B cell (primary cell): ENCODE data around the gene AP2B1.

Experiments used
- EZH2 ChIP-seq: IDR thresholded peaks from 2 replicates; pipeline ENCODE4 v1.6.1; 2012; ENCODE audit warnings: borderline replicate concordance, low read depth, mild to moderate bottlenecking, moderate library complexity, low read length; ENCODE audit not compliant: insufficient read depth, poor library complexity, severe bottlenecking
- TF ChIP-seq, protein P1 (sequence below): fragments of 200-600 bp; IDR thresholded peaks from one replicate; pipeline ENCODE4 v1.8.0; 2022; ENCODE audit warnings: antibody characterized with exemption, mild to moderate bottlenecking

DNA sequence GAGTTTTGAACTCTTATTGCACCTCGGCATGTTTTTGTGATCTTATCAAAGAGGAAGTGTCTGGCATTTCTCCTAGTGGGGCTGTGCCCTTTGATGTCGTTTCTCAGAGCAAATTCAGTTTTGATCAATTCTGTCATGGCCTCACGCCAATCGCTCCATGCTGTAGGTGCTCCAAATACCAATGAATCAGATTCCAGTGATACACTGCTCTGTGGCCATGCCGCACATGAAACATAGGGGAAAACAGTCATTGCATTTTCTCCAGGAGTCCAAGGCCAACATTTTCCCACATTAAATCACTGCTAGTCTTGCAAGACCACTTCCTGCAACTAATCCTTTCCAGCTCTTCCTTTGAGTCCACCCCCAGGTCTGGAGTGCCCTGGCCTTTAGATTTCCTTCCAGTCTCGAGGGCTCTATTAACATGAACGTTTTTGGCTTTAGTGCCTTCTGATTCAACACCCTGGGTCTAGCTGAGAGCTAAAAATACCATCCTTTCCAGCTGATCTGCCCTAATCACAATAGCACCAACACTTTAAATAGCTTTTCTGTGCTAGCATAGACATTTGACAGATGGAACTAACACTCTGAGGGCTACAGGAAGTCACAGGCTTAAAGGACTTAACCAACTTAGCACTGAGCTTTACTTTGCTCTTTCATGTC lies 126.1 kb downstream of the AP2B1 start:
- TF ChIP-seq, protein P1, sequence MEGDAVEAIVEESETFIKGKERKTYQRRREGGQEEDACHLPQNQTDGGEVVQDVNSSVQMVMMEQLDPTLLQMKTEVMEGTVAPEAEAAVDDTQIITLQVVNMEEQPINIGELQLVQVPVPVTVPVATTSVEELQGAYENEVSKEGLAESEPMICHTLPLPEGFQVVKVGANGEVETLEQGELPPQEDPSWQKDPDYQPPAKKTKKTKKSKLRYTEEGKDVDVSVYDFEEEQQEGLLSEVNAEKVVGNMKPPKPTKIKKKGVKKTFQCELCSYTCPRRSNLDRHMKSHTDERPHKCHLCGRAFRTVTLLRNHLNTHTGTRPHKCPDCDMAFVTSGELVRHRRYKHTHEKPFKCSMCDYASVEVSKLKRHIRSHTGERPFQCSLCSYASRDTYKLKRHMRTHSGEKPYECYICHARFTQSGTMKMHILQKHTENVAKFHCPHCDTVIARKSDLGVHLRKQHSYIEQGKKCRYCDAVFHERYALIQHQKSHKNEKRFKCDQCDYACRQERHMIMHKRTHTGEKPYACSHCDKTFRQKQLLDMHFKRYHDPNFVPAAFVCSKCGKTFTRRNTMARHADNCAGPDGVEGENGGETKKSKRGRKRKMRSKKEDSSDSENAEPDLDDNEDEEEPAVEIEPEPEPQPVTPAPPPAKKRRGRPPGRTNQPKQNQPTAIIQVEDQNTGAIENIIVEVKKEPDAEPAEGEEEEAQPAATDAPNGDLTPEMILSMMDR: no peak
- TF ChIP-seq EZH2: no peak
